Measurements from ENCODE around the gene EML2. TPM values are rescaled to one million over a fixed set of nuclear protein-coding genes. Genes with fewer than 3 reads are reported as not detected.
"Not testable (repeated sequence)": the region's sequence is repeated elsewhere in the genome, so short reads cannot be mapped to it uniquely, and the experiment has no call there.

EML2 gene
- total RNA-seq, 1 experiment from 2014 or later, result 33.9 TPM

- ChIA-PET POLR2A (no interaction called here), CTCF (interaction anchor here (0.8 to 1.9 kb wide), 2 partner anchors 24 to 131 kb away, joined by 3 to 6 read pairs; no protein-coding TSS in a partner anchor)
- Mint-ChIP-seq H3K4me3 (ENCODE audit: unreplicated experiment) (no peak overlapping the region), H3K4me1 (ENCODE audit: low read depth, unreplicated experiment) (peaks cover 9% of the 10 kb centered on the region), H3K27me3 (ENCODE audit: insufficient read depth, unreplicated experiment) (no peaks in the 10 kb centered on the region), H3K27ac (ENCODE audit: unreplicated experiment) (no peak overlapping the region), H3K9me3 (ENCODE audit: unreplicated experiment) (no peaks in the 10 kb centered on the region), H3K36me3 (ENCODE audit: insufficient read depth, unreplicated experiment) (peaks cover 11% of the 10 kb centered on the region)
- BruUV-seq (replicated peaks), result no TSS peak
- H3K36me3 ChIP-seq (ENCODE audit: control insufficient read depth, insufficient read depth, low read length), result no peaks in the 10 kb centered on the region; the same call in 1 of the 2 replicates
- TF ChIP-seq, protein P1, sequence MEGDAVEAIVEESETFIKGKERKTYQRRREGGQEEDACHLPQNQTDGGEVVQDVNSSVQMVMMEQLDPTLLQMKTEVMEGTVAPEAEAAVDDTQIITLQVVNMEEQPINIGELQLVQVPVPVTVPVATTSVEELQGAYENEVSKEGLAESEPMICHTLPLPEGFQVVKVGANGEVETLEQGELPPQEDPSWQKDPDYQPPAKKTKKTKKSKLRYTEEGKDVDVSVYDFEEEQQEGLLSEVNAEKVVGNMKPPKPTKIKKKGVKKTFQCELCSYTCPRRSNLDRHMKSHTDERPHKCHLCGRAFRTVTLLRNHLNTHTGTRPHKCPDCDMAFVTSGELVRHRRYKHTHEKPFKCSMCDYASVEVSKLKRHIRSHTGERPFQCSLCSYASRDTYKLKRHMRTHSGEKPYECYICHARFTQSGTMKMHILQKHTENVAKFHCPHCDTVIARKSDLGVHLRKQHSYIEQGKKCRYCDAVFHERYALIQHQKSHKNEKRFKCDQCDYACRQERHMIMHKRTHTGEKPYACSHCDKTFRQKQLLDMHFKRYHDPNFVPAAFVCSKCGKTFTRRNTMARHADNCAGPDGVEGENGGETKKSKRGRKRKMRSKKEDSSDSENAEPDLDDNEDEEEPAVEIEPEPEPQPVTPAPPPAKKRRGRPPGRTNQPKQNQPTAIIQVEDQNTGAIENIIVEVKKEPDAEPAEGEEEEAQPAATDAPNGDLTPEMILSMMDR (IDR thresholded peaks at IDR 0.05; ENCODE audit: insufficient read depth in 1 of 2, low read depth in 1 of 2, low read length in 1 of 2, severe bottlenecking in 1 of 2, unreplicated experiment in 1 of 2), result no peak
- DNase-seq, result no peak
- intact Hi-C loops (cut with micrococcal nuclease; ENCODE audit: unreplicated experiment), result no loop called here
- H3K4me1 ChIP-seq, result 0 out of 2 replicates have a peak, but pooled peaks cover 10% of the 10 kb centered on the region
- no peak overlapping the region for H3K4me3 ChIP-seq (ENCODE audit: low read depth, low read length)
- H3K27me3 ChIP-seq (replicated peaks; ENCODE audit: control insufficient read depth, insufficient read depth, low read length), result no peaks in the 10 kb centered on the region
- no peaks in the 10 kb centered on the region for H3K9me3 ChIP-seq
These were observed 22.5 kb downstream of the EML2 start for GRCh38 chr19:45616704-45617017.

GRCh38 chr19:45615795-45616703 lies 23.1 kb downstream of the EML2 start:
- no peaks in the 10 kb centered on the region for H3K9me3 Mint-ChIP-seq (ENCODE audit: unreplicated experiment)
- no peaks in the 10 kb centered on the region for H3K27me3 ChIP-seq (replicated peaks; ENCODE audit: control insufficient read depth, insufficient read depth, low read length)
- peaks cover 12% of the 10 kb centered on the region for H3K36me3 Mint-ChIP-seq (ENCODE audit: insufficient read depth, unreplicated experiment)
- ChIA-PET CTCF (interaction anchor here (0.7 to 3.4 kb wide), 4 partner anchors 25 to 130 kb away, joined by 3 to 27 read pairs (median 5); no protein-coding TSS in a partner anchor), POLR2A (interaction anchor here (0.5 to 1.2 kb wide), 2 partner anchors 25 to 1627 kb away, joined by 3 to 9 read pairs; no protein-coding TSS in a partner anchor)
- intact Hi-C loops (cut with micrococcal nuclease; ENCODE audit: unreplicated experiment), result no loop called here
- H3K4me1 Mint-ChIP-seq (ENCODE audit: low read depth, unreplicated experiment), result peaks cover 9% of the 10 kb centered on the region
- H3K4me1 ChIP-seq, result 0 out of 2 replicates have a peak, but pooled peaks cover 10% of the 10 kb centered on the region
- no peak overlapping the region for H3K27ac Mint-ChIP-seq (ENCODE audit: unreplicated experiment)
- H3K4me3 ChIP-seq (ENCODE audit: low read depth, low read length), result no peak overlapping the region
- TF ChIP-seq, protein P1 (IDR thresholded peaks at IDR 0.05; ENCODE audit: insufficient read depth in 1 of 2, low read depth in 1 of 2, low read length in 1 of 2, severe bottlenecking in 1 of 2, unreplicated experiment in 1 of 2), result no peak
- H3K9me3 ChIP-seq, result no peaks in the 10 kb centered on the region
- BruUV-seq (replicated peaks), result no TSS peak
- DNase-seq, result peak; percentile 78 to 86
- H3K4me3 Mint-ChIP-seq (ENCODE audit: unreplicated experiment), result no peak overlapping the region
- H3K36me3 ChIP-seq (ENCODE audit: control insufficient read depth, insufficient read depth, low read length), result no peaks in the 10 kb centered on the region; the same call in 1 of the 2 replicates
- H3K27me3 Mint-ChIP-seq (ENCODE audit: insufficient read depth, unreplicated experiment), result no peaks in the 10 kb centered on the region

DNA sequence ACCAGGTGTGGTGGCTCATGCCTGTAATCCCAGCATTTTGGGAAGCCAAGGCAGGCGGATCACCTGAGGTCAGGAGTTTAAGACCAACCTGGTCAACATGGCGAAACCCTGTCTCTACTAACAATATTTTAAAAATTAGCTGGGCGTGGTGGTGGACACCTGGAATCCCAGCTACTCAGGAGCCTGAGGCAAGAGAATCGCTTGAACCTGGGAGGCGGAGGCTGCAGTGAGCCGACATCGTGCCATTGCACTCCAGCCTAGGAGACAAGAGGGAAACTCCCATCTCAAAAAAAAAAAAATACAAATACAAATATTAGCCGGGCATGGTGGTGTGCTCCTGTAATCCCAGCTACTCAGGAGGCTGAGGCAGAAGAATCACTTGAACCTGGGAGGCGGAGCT lies 24.1 kb downstream of the EML2 start:
- H3K9me3 ChIP-seq; H3K27me3 ChIP-seq (replicated peaks; ENCODE audit: control insufficient read depth, insufficient read depth, low read length); DNase-seq; intact Hi-C loops (cut with micrococcal nuclease; ENCODE audit: unreplicated experiment); H3K4me3 ChIP-seq (ENCODE audit: low read depth, low read length); H3K9me3 Mint-ChIP-seq (ENCODE audit: unreplicated experiment); BruUV-seq (replicated peaks); H3K4me1 Mint-ChIP-seq (ENCODE audit: low read depth, unreplicated experiment); H3K27me3 Mint-ChIP-seq (ENCODE audit: insufficient read depth, unreplicated experiment); H3K36me3 ChIP-seq (ENCODE audit: control insufficient read depth, insufficient read depth, low read length); H3K4me3 Mint-ChIP-seq (ENCODE audit: unreplicated experiment); H3K27ac Mint-ChIP-seq (ENCODE audit: unreplicated experiment): not testable (repeated sequence)
- ChIA-PET POLR2A (interaction anchor here (1.0 to 1.2 kb wide), 2 partner anchors 26 to 102 kb away, joined by 4 to 9 read pairs; no protein-coding TSS in a partner anchor), CTCF (interaction anchor here (3.4 kb wide), 1 partner anchor 27 kb away, joined by 27 read pairs; no protein-coding TSS in a partner anchor)
- H3K36me3 Mint-ChIP-seq (ENCODE audit: insufficient read depth, unreplicated experiment), result peaks cover 15% of the 10 kb centered on the region
- H3K4me1 ChIP-seq, result 0 out of 2 replicates have a peak, but pooled peaks cover 10% of the 10 kb centered on the region
